Panc1 (cell line): Measurements from ENCODE around the gene OR2T12. TPM values are rescaled to one million over a fixed set of nuclear protein-coding genes. Genes with fewer than 3 reads are reported as not detected.

Source experiments
- total RNA-seq: library from RNA; stranded (reverse); gene quantifications from one replicate; pipeline ENCODE4 v1.2.1, GENCODE V29; 2021; ENCODE audit not compliant: unreplicated experiment

OR2T12 gene
- total RNA-seq, 1 experiment from 2014 or later: not detected

Other genes starting within 250 kb of the OR2T12 start
- not detected for gene OR2L13, start 208.2 kb downstream of the OR2T12 start, total RNA-seq
- gene OR2M5, start 158.3 kb downstream of the OR2T12 start, total RNA-seq: not detected
- gene OR2M2, start 128.6 kb downstream of the OR2T12 start, total RNA-seq: not detected
- not detected for gene OR2M3, start 106.2 kb downstream of the OR2T12 start, total RNA-seq
- gene OR2M4, start 72.0 kb downstream of the OR2T12 start, total RNA-seq: not detected
- gene OR2T33, start 25.4 kb downstream of the OR2T12 start, total RNA-seq: not detected
- not detected for gene OR2M7, start 21.1 kb upstream of the OR2T12 start, total RNA-seq
- gene OR14C36, start 45.4 kb upstream of the OR2T12 start, total RNA-seq: not detected
- not detected for gene OR2T4, start 58.2 kb upstream of the OR2T12 start, total RNA-seq
- gene OR2T6, start 72.3 kb upstream of the OR2T12 start, total RNA-seq: not detected
- not detected for gene OR2T1, start 99.6 kb upstream of the OR2T12 start, total RNA-seq
- not detected for gene OR2T2, start 142.2 kb upstream of the OR2T12 start, total RNA-seq
- not detected for gene OR2T3, start 169.9 kb upstream of the OR2T12 start, total RNA-seq
- not detected for gene OR2T5, start 185.2 kb upstream of the OR2T12 start, total RNA-seq
- gene OR2G6, start 204.6 kb upstream of the OR2T12 start, total RNA-seq: not detected